Esophagus squamous epithelium (tissue), 5 donors: Measurements from ENCODE around the gene RBMS3. TPM values are rescaled to one million over a fixed set of nuclear protein-coding genes. Genes with fewer than 3 reads are reported as not detected.

Experiments used
- DNase-seq: peaks from one replicate; lab custom pipeline; 2025; lab: John Stamatoyannopoulos, UW
- H3K27ac ChIP-seq, 4 donors: fragments of 200-600 bp; sonication (generic); one replicate each; pipeline ENCODE4 v1.5.1; 2016 to 2019; ENCODE audit warnings: mild to moderate bottlenecking in 1 of 4
- H3K27me3 ChIP-seq, 4 donors: fragments of 200-600 bp; sonication (generic); 1 replicate in 3 of 4; 2 replicates in 1 of 4; pipeline versions ENCODE4 v1.5.1 to v1.6.0; 2017 to 2021; ENCODE audit warnings: antibody characterized with exemption in 1 of 4
- H3K36me3 ChIP-seq, 3 donors: fragments of 200-600 bp; sonication (generic); one replicate each; pipeline ENCODE4 v1.5.1; 2016 to 2019
- H3K4me1 ChIP-seq, 3 donors: fragments of 200-600 bp; sonication (generic); one replicate each; pipeline ENCODE4 v1.5.1; 2017 to 2019
- H3K4me3 ChIP-seq, 4 donors: fragments of 200-600 bp; sonication (generic); 1 replicate in 3 of 4; 2 replicates in 1 of 4; pipeline ENCODE4 v1.5.1; 2016 to 2019; ENCODE audit warnings: mild to moderate bottlenecking in 2 of 4, moderate library complexity in 1 of 4
- H3K9me3 ChIP-seq, 3 donors: fragments of 200-600 bp; sonication (generic); one replicate each; pipeline ENCODE4 v1.5.1; 2016 to 2019
- POLR2A ChIP-seq, 4 donors: fragments of 450-650 bp; IDR thresholded peaks; one replicate each; pipeline ENCODE4 v1.6.1; 2017; ENCODE audit warnings: antibody characterized with exemption in 4 of 4, mild to moderate bottlenecking in 4 of 4, moderate library complexity in 3 of 4
- WGBS, 2 donors: methylation state at CpG; one replicate each; pipeline ENCODE4 v1.1.5; 2018; 5-methylcytosine and 5-hydroxymethylcytosine counted together
- intact Hi-C: fragments of 100-400 bp; cut with DNase I; formaldehyde crosslinking; loops from one replicate; pipeline ENCODE4 v1.15.0; 2022
- total RNA-seq, 4 donors: library from RNA; depleted of rRNA; stranded (reverse); fragments of >200 nt; gene quantifications; one replicate each; pipeline ENCODE4 v1.1.0, GENCODE V29; 2016
- TF ChIP-seq, protein P1 (sequence below), 6 experiments: fragments of 450-650 bp in 4 of 6; fragments of 200-600 bp in 2 of 6; sonication (generic) in 2 of 6; IDR thresholded peaks; one replicate each; pipeline ENCODE4 v1.5.1; 2016 to 2019; ENCODE audit warnings: antibody characterized with exemption in 6 of 6, mild to moderate bottlenecking in 4 of 6, moderate library complexity in 4 of 6
- donor health status: DM: yes; HTN: yes; CAD: no.

Gene RBMS3
- total RNA-seq, 4 donors from 2014 or later, result 0.57 to 35.7 (median 6.1) TPM

DNA sequence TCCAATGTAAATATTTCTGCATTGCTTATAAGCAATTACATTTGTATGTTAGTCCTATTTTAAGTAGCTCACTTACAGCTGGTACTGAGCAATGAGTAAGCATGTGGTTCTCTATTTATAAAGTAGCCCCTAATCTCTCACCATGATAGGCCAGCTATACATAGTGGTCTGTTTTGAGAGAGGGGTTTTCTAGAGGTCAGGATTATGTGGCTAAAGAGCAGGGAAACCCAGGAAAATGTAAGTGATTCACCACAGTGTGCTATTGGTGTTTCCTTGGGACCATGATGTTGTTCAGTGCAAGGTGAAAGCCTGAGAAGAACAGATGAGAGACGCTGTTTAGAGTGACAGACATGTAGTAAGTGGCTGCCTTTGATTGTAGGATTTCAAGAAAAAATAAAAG lies 26.4 kb downstream of the RBMS3 start:
- DNase-seq, result no peak

DNA sequence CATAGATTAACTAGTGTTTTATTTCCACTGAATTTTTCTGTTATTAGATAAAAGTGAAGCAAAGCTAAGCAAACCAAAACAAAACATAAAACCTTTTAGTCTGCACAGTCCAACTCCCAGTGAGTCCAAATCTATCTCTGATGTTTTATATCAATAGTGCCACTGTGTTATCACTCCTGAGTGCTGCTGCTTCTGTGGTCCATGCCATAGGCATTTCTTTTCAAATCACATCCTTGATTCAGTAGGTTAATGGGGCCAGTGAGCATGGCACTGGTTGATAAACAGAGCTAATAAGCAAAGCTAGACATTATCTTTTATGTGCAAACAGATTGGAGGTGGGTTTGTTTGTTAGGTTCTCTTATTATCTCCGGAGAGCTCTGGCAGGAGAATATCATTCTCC lies 30.0 kb downstream of the RBMS3 start:
- WGBS, 2 donors, result 88 to 100% methylated on average over 1 of the region's 1 CpG
- no peaks in the 10 kb centered on the region for H3K9me3 ChIP-seq
- no peak overlapping the region for H3K4me3 ChIP-seq
- H3K36me3 ChIP-seq, result no peaks in the 10 kb centered on the region
- peaks cover 0 to 29% (median 0%) of the 10 kb centered on the region in 3 donors for H3K4me1 ChIP-seq
- no peak for DNase-seq
- no peak overlapping the region for H3K27ac ChIP-seq
- no peaks in the 10 kb centered on the region for H3K27me3 ChIP-seq
- intact Hi-C loops, result no loop called here
- TF ChIP-seq, protein P1, sequence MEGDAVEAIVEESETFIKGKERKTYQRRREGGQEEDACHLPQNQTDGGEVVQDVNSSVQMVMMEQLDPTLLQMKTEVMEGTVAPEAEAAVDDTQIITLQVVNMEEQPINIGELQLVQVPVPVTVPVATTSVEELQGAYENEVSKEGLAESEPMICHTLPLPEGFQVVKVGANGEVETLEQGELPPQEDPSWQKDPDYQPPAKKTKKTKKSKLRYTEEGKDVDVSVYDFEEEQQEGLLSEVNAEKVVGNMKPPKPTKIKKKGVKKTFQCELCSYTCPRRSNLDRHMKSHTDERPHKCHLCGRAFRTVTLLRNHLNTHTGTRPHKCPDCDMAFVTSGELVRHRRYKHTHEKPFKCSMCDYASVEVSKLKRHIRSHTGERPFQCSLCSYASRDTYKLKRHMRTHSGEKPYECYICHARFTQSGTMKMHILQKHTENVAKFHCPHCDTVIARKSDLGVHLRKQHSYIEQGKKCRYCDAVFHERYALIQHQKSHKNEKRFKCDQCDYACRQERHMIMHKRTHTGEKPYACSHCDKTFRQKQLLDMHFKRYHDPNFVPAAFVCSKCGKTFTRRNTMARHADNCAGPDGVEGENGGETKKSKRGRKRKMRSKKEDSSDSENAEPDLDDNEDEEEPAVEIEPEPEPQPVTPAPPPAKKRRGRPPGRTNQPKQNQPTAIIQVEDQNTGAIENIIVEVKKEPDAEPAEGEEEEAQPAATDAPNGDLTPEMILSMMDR (IDR thresholded peaks at IDR 0.05), result no peak
- no peak for TF ChIP-seq POLR2A (IDR thresholded peaks at IDR 0.05)

More for the DNA sequence above, 26.4 kb downstream of the RBMS3 start:
- no peak overlapping the region for H3K4me3 ChIP-seq
- no peaks in the 10 kb centered on the region for H3K27me3 ChIP-seq
- no peaks in the 10 kb centered on the region for H3K9me3 ChIP-seq
- TF ChIP-seq POLR2A (IDR thresholded peaks at IDR 0.05), result no peak
- TF ChIP-seq, protein P1 (IDR thresholded peaks at IDR 0.05), result no peak
- intact Hi-C loops, result no loop called here
- H3K27ac ChIP-seq, result no peak overlapping the region
- WGBS, 2 donors, result 84 to 92% methylated on average over 1 of the region's 1 CpG
- no peaks in the 10 kb centered on the region for H3K36me3 ChIP-seq
- H3K4me1 ChIP-seq, result peaks cover 0 to 5% (median 0%) of the 10 kb centered on the region in 3 donors

DNA sequence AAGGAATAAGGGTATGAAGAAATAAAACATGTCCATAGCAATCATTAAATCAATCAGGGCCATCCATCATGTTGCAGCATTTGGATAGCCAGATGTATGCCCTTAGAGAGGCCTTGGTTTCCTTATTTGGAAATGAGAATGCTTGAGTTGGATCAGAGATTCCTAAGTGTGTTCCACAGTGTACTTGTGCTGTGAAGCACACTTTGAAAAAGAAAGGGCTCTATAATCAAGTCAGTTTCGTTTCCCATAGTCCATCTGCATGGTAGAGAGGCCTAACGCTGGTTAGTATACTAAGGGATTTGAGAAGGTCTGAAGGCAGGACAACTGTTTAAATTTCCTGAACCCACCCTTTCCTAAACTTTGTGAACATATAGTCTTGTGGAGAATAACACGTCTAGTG lies 30.9 kb downstream of the RBMS3 start:
- H3K27me3 ChIP-seq, result no peaks in the 10 kb centered on the region
- no peak overlapping the region for H3K27ac ChIP-seq
- peaks cover 0 to 29% (median 0%) of the 10 kb centered on the region in 3 donors for H3K4me1 ChIP-seq
- WGBS, 2 donors, result 69 to 74% methylated on average over 3 of the region's 3 CpGs
- no peaks in the 10 kb centered on the region for H3K9me3 ChIP-seq
- no peak for TF ChIP-seq POLR2A (IDR thresholded peaks at IDR 0.05)
- TF ChIP-seq, protein P1 (IDR thresholded peaks at IDR 0.05), result no peak
- DNase-seq, result no peak
- H3K4me3 ChIP-seq, result no peak overlapping the region
- intact Hi-C loops, result no loop called here
- no peaks in the 10 kb centered on the region for H3K36me3 ChIP-seq

DNA sequence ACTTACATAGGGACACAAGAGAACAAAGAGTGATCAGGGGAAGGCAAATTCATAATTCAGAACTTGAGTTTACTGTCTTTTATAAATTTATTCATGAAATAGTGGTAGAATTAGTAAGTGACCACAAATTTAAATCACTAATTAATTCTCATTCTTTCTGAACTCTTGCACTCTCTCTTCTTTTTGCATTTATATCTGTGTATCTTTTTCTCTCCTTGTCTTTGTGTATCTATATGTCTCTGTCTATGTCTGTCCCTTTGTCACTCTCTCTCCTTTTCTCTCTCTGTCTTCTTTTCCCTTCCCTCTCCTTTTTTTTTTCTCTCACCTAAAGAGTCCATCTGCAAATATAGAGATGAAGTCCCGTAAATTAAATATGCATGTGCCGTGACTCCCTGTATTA lies 31.5 kb downstream of the RBMS3 start:
- H3K4me1 ChIP-seq, result peaks cover 0 to 32% (median 0%) of the 10 kb centered on the region in 3 donors
- no peak overlapping the region for H3K27ac ChIP-seq
- intact Hi-C loops, result no loop called here
- no peak for TF ChIP-seq POLR2A (IDR thresholded peaks at IDR 0.05)
- TF ChIP-seq, protein P1 (IDR thresholded peaks at IDR 0.05), result no peak
- no peak for DNase-seq
- H3K27me3 ChIP-seq, result no peaks in the 10 kb centered on the region
- no peaks in the 10 kb centered on the region for H3K36me3 ChIP-seq
- WGBS, 2 donors, result 93 to 95% methylated on average over 2 of the region's 2 CpGs
- H3K4me3 ChIP-seq, result no peak overlapping the region
- H3K9me3 ChIP-seq, result no peaks in the 10 kb centered on the region

DNA sequence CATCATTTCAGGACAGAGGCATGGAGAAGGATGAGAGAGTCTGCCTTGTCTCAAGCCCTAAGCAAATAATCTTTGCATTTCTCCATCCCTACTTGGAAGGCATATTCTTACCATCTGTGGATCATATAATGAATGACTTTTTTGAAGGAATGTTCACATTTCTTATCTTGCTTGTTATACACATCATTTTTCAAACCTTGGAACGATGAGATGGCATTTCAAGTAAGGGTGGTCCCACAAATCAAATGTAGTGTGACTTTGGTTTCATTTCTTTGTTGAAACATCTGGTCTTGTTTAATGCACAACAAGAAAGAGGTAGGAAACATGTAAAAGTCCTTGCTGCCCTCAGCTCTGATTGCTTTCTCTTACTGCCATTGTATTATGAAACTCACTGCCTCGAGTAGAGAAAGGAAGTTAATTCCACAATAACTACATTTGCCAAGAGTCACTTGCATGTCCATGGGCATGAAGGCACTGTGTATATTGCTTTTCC lies 32.1 kb downstream of the RBMS3 start:
- Histone ChIP-seq H3K27me3 (no peaks in the 10 kb centered on the region), H3K4me1 (peaks cover 0 to 38% (median 3%) of the 10 kb centered on the region in 3 donors), H3K36me3 (no peaks in the 10 kb centered on the region), H3K9me3 (no peaks in the 10 kb centered on the region), H3K27ac (no peak overlapping the region), H3K4me3 (no peak overlapping the region)
- no peak for DNase-seq
- intact Hi-C loops, result no loop called here
- 34 to 47% methylated on average over 2 of the region's 2 CpGs for WGBS, 2 donors
- TF ChIP-seq, protein P1 (IDR thresholded peaks at IDR 0.05), result no peak
- TF ChIP-seq POLR2A (IDR thresholded peaks at IDR 0.05), result no peak
